Measurements from ENCODE around the gene RHD. TPM values are rescaled to one million over a fixed set of nuclear protein-coding genes. Genes with fewer than 3 reads are reported as not detected.
"Not testable (repeated sequence)": the region's sequence is repeated elsewhere in the genome, so short reads cannot be mapped to it uniquely, and the experiment has no call there.

Gene RHD
- total RNA-seq, 1 experiment from 2014 or later: 1.3 TPM

DNA sequence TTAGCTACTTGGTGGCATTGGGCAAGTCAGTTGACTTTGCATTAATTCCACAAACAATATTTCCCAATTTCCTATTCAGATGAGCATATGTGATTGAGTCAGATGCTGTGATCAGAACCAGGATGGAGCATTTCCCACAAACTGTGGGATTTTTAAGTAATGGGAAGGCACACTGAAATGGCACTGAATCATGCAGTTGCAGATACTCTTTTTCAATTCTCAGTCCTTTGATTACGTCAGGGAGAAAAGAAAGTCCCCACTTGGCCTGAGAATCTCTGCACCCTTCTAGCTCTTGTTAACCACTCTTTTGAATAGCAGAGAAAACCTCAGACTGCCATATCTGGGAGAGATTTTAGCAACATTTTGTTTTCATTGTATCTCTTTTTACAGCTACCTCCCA lies 36.8 kb downstream of the RHD start:
- not testable (repeated sequence) for H3K9ac ChIP-seq (ENCODE audit: extremely low read depth, insufficient read length, low read length); H4K20me1 ChIP-seq (ENCODE audit: control insufficient read depth, insufficient read depth, insufficient read length); H3K4me3 Mint-ChIP-seq; H2BK15ac ChIP-seq (ENCODE audit: low read depth, low read length); H2BK12ac ChIP-seq (ENCODE audit: insufficient read length, low read depth, low read length); H4K91ac ChIP-seq (ENCODE audit: insufficient read length, low read depth, low read length); H2BK20ac ChIP-seq (ENCODE audit: low read depth, low read length, poor library complexity, severe bottlenecking); H3K4me1 Mint-ChIP-seq; H3K4ac ChIP-seq (ENCODE audit: low read depth, low read length); H3T11ph ChIP-seq (ENCODE audit: low read length); H3K27ac ChIP-seq (ENCODE audit: insufficient read length, low read depth, low read length); H2BK5ac ChIP-seq (ENCODE audit: insufficient read length, low read length); H3K14ac ChIP-seq (ENCODE audit: insufficient read depth, low read length); H3K23ac ChIP-seq (ENCODE audit: insufficient read length, low read depth, low read length); H3K4me2 ChIP-seq (ENCODE audit: insufficient read depth, insufficient read length, low read length); H3K4me1 ChIP-seq (ENCODE audit: insufficient read depth, low read length); H3K9me3 Mint-ChIP-seq; H3K9me3 ChIP-seq (ENCODE audit: control insufficient read depth, low read depth, low read length); H4K8ac ChIP-seq (replicated peaks; ENCODE audit: insufficient read length, low read depth, low read length); H4K5ac ChIP-seq (ENCODE audit: insufficient read length, low read depth, low read length); DNase-seq; H2AFZ ChIP-seq (ENCODE audit: low read length); H3K27ac Mint-ChIP-seq; H3K36me3 Mint-ChIP-seq (ENCODE audit: insufficient read depth in 1 of 3, low read depth in 3 of 3); H3K79me1 ChIP-seq (ENCODE audit: insufficient read depth, low read depth, low read length, poor library complexity, severe bottlenecking); H3K79me2 ChIP-seq (ENCODE audit: insufficient read depth, low read length); H3K27me3 ChIP-seq (ENCODE audit: insufficient read depth, low read length); H2AK5ac ChIP-seq (ENCODE audit: insufficient read length, low read length); H2BK120ac ChIP-seq (ENCODE audit: low read depth, low read length, poor library complexity, severe bottlenecking); H3K23me2 ChIP-seq (ENCODE audit: insufficient read length, low read depth, low read length, poor library complexity, severe bottlenecking); H3K18ac ChIP-seq (ENCODE audit: insufficient read length, low read depth, low read length); H3K27me3 Mint-ChIP-seq (ENCODE audit: low read depth); H3K56ac ChIP-seq (ENCODE audit: insufficient read length, low read depth, low read length)
- whole genome bisulfite sequencing (ENCODE audit: extremely low coverage, insufficient read length, low lambda C conversion rate): no CpG with 5 or more reads among the region's 1 CpG

DNA sequence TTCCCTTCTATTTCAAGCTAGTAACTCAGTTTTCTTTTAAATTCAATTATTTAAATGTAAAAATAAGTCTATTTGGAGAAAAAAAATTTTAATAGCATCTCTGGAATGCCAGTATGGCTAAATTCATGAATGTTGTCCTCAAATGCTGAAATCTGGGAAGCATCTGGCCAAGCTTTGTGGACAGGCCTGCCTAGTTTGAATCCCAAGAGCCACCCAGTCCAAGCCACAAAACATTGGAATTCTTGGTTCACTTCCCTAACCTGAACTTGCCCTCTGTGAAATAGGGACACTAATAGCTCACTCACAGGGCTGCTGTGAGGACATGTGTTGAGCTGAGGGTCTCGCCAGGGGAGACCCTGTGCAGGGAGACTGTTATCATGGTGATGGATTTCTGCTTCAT lies 37.2 kb downstream of the RHD start:
- WGBS (ENCODE audit: extremely low coverage, insufficient read length, low lambda C conversion rate): no CpG with 5 or more reads among the region's 1 CpG
- H3K79me1 ChIP-seq (ENCODE audit: insufficient read depth, low read depth, low read length, poor library complexity, severe bottlenecking); H3K27me3 Mint-ChIP-seq (ENCODE audit: low read depth); H2AFZ ChIP-seq (ENCODE audit: low read length); H2BK120ac ChIP-seq (ENCODE audit: low read depth, low read length, poor library complexity, severe bottlenecking); DNase-seq; H2BK5ac ChIP-seq (ENCODE audit: insufficient read length, low read length); H3K56ac ChIP-seq (ENCODE audit: insufficient read length, low read depth, low read length); H3K27ac ChIP-seq (ENCODE audit: insufficient read length, low read depth, low read length); H3K9me3 Mint-ChIP-seq; H3T11ph ChIP-seq (ENCODE audit: low read length); H3K27ac Mint-ChIP-seq; H3K23me2 ChIP-seq (ENCODE audit: insufficient read length, low read depth, low read length, poor library complexity, severe bottlenecking); H4K20me1 ChIP-seq (ENCODE audit: control insufficient read depth, insufficient read depth, insufficient read length); H3K4ac ChIP-seq (ENCODE audit: low read depth, low read length); H3K4me2 ChIP-seq (ENCODE audit: insufficient read depth, insufficient read length, low read length); H4K5ac ChIP-seq (ENCODE audit: insufficient read length, low read depth, low read length); H2BK12ac ChIP-seq (ENCODE audit: insufficient read length, low read depth, low read length); H3K18ac ChIP-seq (ENCODE audit: insufficient read length, low read depth, low read length); H3K14ac ChIP-seq (ENCODE audit: insufficient read depth, low read length); H4K8ac ChIP-seq (replicated peaks; ENCODE audit: insufficient read length, low read depth, low read length); H3K9ac ChIP-seq (ENCODE audit: extremely low read depth, insufficient read length, low read length); H3K23ac ChIP-seq (ENCODE audit: insufficient read length, low read depth, low read length); H3K4me3 Mint-ChIP-seq; H2BK15ac ChIP-seq (ENCODE audit: low read depth, low read length); H3K36me3 Mint-ChIP-seq (ENCODE audit: insufficient read depth in 1 of 3, low read depth in 3 of 3); H2AK5ac ChIP-seq (ENCODE audit: insufficient read length, low read length); H3K4me1 Mint-ChIP-seq; H4K91ac ChIP-seq (ENCODE audit: insufficient read length, low read depth, low read length); H2BK20ac ChIP-seq (ENCODE audit: low read depth, low read length, poor library complexity, severe bottlenecking); H3K79me2 ChIP-seq (ENCODE audit: insufficient read depth, low read length); H3K9me3 ChIP-seq (ENCODE audit: control insufficient read depth, low read depth, low read length); H3K27me3 ChIP-seq (ENCODE audit: insufficient read depth, low read length); H3K4me1 ChIP-seq (ENCODE audit: insufficient read depth, low read length): not testable (repeated sequence)
